SK-N-SH (cell line): Measurements from ENCODE around the gene HDAC4.

ENCODE experiments used
- CTCF ChIP-seq: fragments of 200-600 bp; sonication (generic); IDR thresholded peaks from 2 replicates; pipeline ENCODE4 v1.6.1; 2017; ENCODE audit warnings: antibody characterized with exemption, mild to moderate bottlenecking, moderate library complexity
- RXRA ChIP-seq: IDR thresholded peaks from 2 replicates; pipeline ENCODE4 v1.4.0; 2012; ENCODE audit warnings: low read depth, mild to moderate bottlenecking, borderline replicate concordance

GRCh38 chr2:239067196-239067865 is 333.5 kb downstream of the HDAC4 start:
- TF ChIP-seq RXRA, result no peak
- no peak for TF ChIP-seq CTCF
